Duodenal mucosa (tissue), 2 donors: Measurements from ENCODE around the gene NSDHL.
"Not testable (repeated sequence)": the region's sequence is repeated elsewhere in the genome, so short reads cannot be mapped to it uniquely, and the experiment has no call there.

ENCODE experiments used
- H3K27ac ChIP-seq: one replicate; pipeline ENCODE4 v1.7.0; 2013; ENCODE audit warnings: low read depth, low read length
- H3K27me3 ChIP-seq, 2 donors: one replicate each; pipeline ENCODE4 v1.7.0; 2013; ENCODE audit warnings: low read length in 2 of 2, control low read depth in 1 of 2; ENCODE audit not compliant: insufficient read depth in 2 of 2, control insufficient read depth in 1 of 2
- H3K36me3 ChIP-seq, 2 donors: one replicate each; pipeline ENCODE4 v1.7.0; 2013; ENCODE audit warnings: low read length in 2 of 2, control low read depth in 1 of 2; ENCODE audit not compliant: insufficient read depth in 2 of 2, control insufficient read depth in 1 of 2
- H3K4me1 ChIP-seq, 2 donors: one replicate each; pipeline ENCODE4 v1.7.0; 2013; ENCODE audit warnings: low read length in 2 of 2, control low read depth in 1 of 2; ENCODE audit not compliant: insufficient read depth in 2 of 2, control insufficient read depth in 1 of 2
- H3K4me3 ChIP-seq, 2 donors: one replicate each; pipeline ENCODE4 v1.7.0; 2013; ENCODE audit warnings: low read length in 2 of 2, low read depth in 1 of 2
- H3K9ac ChIP-seq, 2 donors: one replicate each; pipeline ENCODE4 v1.7.0; 2013; ENCODE audit warnings: low read length in 2 of 2, low read depth in 1 of 2
- H3K9me3 ChIP-seq, 2 donors: one replicate each; pipeline ENCODE4 v1.7.0; 2013; ENCODE audit warnings: low read length in 2 of 2, control low read depth in 1 of 2; ENCODE audit not compliant: control insufficient read depth in 1 of 2

NSDHL gene

GRCh38 chrX:152830312-152831305 is at the start of gene NSDHL, which contains the start of gene CETN2:
Gene NSDHL (plus strand): TSS chrX:152831063. CDS start chrX:152846325, 15,262 bp downstream.
Gene CETN2 (minus strand): TSS chrX:152830757. CDS start chrX:152830710, 47 bp downstream.
- Histone ChIP-seq H3K27ac (no peak within 1 kb of the TSS), H3K4me1 (peaks cover 18 to 19% of the 10 kb centered on the region in 2 donors), H3K9ac (peak within 1 kb of the TSS; percentile 76 to 83)

DNA sequence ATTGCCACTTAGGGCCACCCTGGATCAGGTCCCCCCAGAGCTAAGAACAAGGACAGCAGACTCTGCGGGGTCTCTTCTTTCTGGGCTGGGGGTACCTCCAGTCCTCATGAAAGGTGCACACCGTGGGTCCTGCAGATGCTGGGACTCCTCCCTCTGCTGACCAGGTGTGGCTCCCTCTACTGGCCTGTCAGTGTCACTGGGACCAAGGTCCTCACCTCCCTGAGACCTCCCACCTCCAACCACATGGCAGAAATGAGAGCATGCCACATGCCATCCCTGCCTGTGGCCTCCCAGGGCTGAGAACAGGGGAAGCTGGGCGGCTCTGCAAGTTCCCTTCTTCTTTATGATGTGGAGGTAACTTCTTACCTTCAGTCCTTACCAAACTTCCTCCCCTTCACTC is 43.8 kb upstream of the NSDHL start:
- not testable (repeated sequence) for H3K27me3 ChIP-seq, H3K4me1 ChIP-seq, H3K9me3 ChIP-seq, H3K9ac ChIP-seq, H3K36me3 ChIP-seq, H3K27ac ChIP-seq, H3K4me3 ChIP-seq

More at GRCh38 chrX:152830312-152831305, at the start of gene NSDHL, which contains the start of gene CETN2:
- H3K4me3 ChIP-seq, result peak within 1 kb of the TSS; percentile 87 to 88
- H3K36me3 ChIP-seq, result no peaks in the 10 kb centered on the region
- H3K9me3 ChIP-seq, result no peaks in the 10 kb centered on the region
- no peaks in the 10 kb centered on the region for H3K27me3 ChIP-seq

DNA sequence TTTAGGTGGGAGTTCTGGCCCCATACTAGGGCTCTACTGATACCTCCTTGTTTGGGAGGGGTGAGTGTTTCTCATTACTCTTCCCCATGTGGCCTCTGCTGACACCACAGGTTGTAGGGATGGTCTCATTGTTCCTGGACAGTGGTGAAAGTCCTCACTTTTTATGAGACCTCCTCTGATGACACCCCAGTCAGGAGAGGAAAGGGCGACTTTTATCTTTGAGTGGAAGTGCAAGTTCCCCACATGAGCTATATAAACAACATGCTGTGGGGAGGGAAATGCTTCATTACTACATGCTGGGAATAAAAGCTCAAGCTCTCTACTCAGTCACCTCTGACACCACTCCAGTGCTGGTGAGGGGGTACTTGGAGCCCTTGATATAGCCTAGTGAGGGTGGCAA is 31.9 kb upstream of the NSDHL start:
- Histone ChIP-seq H3K4me3 (no peak overlapping the region), H3K9ac (no peak overlapping the region), H3K9me3 (no peaks in the 10 kb centered on the region), H3K27ac (no peak overlapping the region), H3K36me3 (no peaks in the 10 kb centered on the region), H3K27me3 (no peaks in the 10 kb centered on the region), H3K4me1 (no peaks in the 10 kb centered on the region)

DNA sequence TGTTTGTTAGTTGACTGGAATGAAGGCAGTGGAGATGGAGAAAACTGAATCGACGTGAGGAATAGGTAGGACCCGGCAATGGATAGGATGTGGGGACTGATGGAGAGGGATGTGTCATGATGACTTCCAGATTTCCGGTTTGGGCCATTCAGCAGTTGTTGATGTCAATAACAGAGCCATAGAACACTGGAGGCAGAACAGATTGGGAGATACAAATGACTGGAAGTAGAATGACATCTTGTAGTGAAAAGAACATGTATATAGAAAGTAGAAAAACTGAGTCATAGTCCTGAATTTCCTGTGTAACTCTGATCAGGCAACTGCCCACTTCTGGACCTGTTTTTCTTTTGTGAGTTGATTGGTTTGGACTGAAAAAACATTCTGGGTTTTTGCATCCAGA is 24.8 kb upstream of the NSDHL start:
- no peaks in the 10 kb centered on the region for H3K4me1 ChIP-seq
- H3K4me3 ChIP-seq, result no peak overlapping the region
- H3K36me3 ChIP-seq, result no peaks in the 10 kb centered on the region
- no peaks in the 10 kb centered on the region for H3K9me3 ChIP-seq
- H3K27ac ChIP-seq, result no peak overlapping the region
- H3K27me3 ChIP-seq, result no peaks in the 10 kb centered on the region
- H3K9ac ChIP-seq, result no peak overlapping the region

DNA sequence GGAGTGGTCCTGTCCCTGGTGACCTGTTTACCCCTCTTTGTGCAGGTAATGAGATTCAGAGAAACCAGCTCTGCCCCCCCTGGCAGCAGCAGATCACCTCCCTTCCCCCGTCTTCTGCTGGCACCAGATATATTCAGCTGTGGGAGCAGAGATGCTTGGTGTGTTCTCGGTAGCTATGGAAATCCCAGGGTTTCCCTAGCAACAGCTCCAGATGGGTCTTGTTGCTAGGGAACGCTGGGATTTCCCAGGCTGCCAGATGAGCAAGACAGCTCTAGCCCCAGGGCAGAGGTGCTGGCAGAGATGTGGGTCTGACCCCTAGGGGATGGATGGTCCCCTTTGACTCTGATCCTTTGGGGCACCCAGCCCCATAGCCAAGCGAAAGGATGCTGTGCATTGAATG is 20.5 kb upstream of the NSDHL start:
- H3K4me1 ChIP-seq, result peaks cover 0 to 11% of the 10 kb centered on the region in 2 donors
- H3K9me3 ChIP-seq, result no peaks in the 10 kb centered on the region
- no peaks in the 10 kb centered on the region for H3K27me3 ChIP-seq
- no peak overlapping the region for H3K27ac ChIP-seq
- H3K36me3 ChIP-seq, result no peaks in the 10 kb centered on the region
- H3K9ac ChIP-seq, result no peak overlapping the region
- no peak overlapping the region for H3K4me3 ChIP-seq

DNA sequence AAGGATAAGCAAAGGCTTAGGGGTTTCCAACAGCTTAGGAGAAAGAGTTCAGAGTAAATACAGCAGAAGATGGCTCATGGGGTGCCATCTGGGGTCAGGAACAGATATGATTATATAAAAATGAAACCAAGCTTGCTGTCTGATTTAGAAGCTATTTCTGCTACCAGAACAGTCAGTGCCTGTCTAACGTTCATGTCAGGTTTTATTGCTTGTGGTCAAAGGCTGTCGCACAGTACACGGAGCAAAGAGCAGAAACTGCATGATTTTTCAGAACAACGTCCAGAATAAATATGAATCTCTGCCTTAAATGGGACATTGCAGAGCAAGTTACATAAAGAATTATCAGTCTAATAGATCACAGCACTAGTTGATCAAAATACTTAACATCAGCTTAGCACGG is 17.7 kb upstream of the NSDHL start:
- H3K9me3 ChIP-seq, result no peaks in the 10 kb centered on the region
- H3K4me1 ChIP-seq, result peaks cover 0 to 11% of the 10 kb centered on the region in 2 donors
- H3K27ac ChIP-seq, result no peak overlapping the region
- peak overlapping the region; percentile 36 to 40 for H3K4me3 ChIP-seq
- H3K27me3 ChIP-seq, result no peaks in the 10 kb centered on the region
- no peaks in the 10 kb centered on the region for H3K36me3 ChIP-seq
- peak overlapping the region in 1 of 2 donors; percentile 4 for H3K9ac ChIP-seq

- Histone ChIP-seq H3K9me3 (no peaks in the 10 kb centered on the region), H3K27ac (no peak overlapping the region), H3K36me3 (no peaks in the 10 kb centered on the region), H3K9ac (no peak overlapping the region), H3K27me3 (no peaks in the 10 kb centered on the region), H3K4me3 (no peak overlapping the region), H3K4me1 (peaks cover 0 to 11% of the 10 kb centered on the region in 2 donors)
Observed at GRCh38 chrX:152814048-152814447, 16.8 kb upstream of the NSDHL start.

DNA sequence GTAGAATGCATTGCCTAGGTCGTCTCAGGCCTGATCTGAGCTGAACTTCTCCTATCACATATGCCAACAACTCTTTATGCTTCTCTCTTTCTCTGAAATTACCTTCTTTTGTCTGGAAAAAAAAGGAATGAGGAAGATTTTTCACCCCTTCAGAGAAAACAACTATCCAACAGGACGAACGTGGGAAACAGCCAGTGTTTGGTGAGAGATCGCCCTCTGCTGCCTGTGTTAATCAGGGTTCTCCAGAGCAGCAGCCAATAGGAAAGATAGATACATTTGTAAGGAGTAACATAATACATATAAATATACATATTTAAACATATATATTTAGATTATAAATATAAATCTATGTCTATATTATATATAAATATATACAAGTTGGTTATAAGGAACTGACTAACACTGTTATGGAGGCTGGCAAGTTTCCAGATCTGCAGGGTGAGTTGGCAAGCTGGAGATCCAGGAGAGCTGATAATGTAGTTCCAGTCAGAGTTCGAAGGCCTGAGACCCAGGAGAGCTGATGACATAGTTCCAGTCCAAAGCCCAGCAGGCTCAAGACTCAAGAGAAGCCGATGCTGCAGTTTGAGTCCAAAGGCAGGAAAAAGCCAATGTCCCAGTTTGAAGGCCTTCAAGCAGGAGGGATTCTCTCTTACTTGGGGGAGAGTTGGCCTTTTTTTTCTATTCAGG is 13.6 kb upstream of the NSDHL start:
- Histone ChIP-seq H3K27ac (no peak overlapping the region), H3K4me3 (no peak overlapping the region), H3K36me3 (no peaks in the 10 kb centered on the region)

DNA sequence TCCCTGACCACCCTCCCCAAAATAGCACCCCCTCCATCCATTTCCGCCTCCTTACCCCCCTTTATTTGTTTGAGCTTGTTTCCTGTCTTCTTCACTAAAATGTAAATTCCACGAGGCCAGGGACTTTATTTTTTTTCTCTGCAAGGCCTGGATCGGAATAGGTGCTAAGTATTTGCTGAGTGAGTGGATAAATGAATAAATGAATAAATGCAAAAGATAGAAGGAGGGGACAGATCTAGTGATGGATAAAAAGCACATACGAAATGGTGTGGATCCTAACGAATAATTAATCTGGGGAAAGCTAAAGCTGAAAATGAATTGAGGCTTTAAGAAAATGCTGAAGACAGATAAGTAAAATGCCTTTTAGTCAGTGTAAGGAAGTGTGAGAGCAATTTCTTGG is 12.5 kb upstream of the NSDHL start:
- Histone ChIP-seq H3K27ac (no peak overlapping the region), H3K36me3 (no peaks in the 10 kb centered on the region), H3K27me3 (no peaks in the 10 kb centered on the region), H3K4me1 (peaks cover 0 to 11% of the 10 kb centered on the region in 2 donors), H3K9me3 (no peaks in the 10 kb centered on the region), H3K4me3 (no peak overlapping the region), H3K9ac (no peak overlapping the region)

More for the DNA sequence above, 13.6 kb upstream of the NSDHL start:
- no peak overlapping the region for H3K9ac ChIP-seq
- H3K27me3 ChIP-seq, result no peaks in the 10 kb centered on the region
- H3K9me3 ChIP-seq, result no peaks in the 10 kb centered on the region
- peaks cover 0 to 11% of the 10 kb centered on the region in 2 donors for H3K4me1 ChIP-seq

DNA sequence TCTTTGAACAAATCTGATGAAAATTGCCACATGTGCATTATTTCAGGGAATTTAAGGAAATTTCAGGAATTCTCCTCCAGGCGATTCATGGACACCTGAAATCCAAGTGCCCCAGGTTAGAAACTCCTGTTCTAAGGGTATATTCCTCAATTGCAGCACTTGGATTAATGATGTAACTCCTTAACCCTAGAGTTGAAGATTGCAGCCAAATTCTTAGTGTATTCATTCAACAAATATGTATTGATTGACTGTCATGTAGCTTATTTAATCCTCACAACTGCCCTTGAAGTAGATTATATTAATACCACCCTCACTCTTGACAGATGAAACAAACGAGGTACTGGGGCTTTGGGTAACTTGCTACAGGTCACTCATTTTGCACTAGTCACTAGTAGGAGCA is 11.6 kb upstream of the NSDHL start:
- H3K4me3 ChIP-seq, result no peak overlapping the region

More for the DNA sequence above, 11.6 kb upstream of the NSDHL start:
- Histone ChIP-seq H3K9me3 (no peaks in the 10 kb centered on the region), H3K9ac (no peak overlapping the region), H3K27ac (no peak overlapping the region), H3K4me1 (peaks cover 0 to 2% of the 10 kb centered on the region in 2 donors), H3K36me3 (no peaks in the 10 kb centered on the region), H3K27me3 (no peaks in the 10 kb centered on the region)
